AG20443 (cell line): ENCODE data around the gene ERGIC1.
A peak's percentile ranks its signal among the peaks of the same experiment; 100 is the strongest.
"Not testable (repeated sequence)": the region's sequence is repeated elsewhere in the genome, so short reads cannot be mapped to it uniquely, and the experiment has no call there.

Source experiments
- DNase-seq: peaks from one replicate; pipeline ENCODE4 v3.0.0; 2012; ENCODE audit warnings: low spot score, mixed read lengths

ERGIC1 gene

DNA sequence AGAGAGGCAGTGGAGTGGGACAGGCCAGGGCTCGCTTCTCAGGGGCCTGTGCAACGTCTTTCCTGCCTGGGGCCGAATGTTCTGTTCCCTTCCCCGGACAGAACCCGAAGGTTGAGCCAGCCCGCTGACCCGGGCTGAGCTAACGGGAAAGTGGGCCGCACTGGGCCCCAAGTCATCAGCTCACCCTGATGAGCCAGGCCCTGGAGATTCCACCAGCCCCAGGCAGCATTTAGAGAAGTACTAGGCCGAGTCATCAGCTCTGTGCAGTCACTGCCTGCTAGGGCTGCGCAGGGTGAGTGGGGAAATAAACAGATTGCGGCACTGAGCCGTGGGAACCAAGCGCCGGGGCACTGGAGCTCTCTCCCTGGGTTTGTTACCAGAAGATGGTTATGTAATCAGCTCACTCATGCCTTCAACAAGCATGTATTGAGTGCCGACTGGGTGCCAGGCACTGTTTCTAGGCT is 33.9 kb upstream of the ERGIC1 start:
- DNase-seq, result peak; percentile 80

DNA sequence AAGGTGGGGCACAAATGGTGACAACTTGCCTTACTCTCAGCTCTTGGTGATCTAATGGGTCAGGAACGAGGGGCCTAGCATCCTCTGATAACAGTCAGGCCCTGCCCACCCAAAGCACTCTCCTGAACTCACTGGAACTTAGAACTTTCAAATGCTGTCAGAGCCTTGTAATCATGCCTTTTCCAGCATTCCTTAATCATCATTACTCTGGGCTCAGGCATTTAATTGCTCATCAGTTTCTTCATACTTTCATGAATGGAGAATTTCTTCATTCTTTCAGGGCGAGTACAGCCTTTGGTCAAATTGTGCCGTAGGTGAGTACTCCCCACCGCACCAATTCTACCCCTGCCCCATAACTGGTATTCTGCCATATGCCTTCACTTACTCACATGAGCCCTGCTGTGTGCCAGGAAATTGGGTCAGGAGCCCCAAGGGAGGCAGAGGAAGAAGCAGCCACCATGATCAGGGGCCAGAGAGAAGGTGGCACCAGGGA is 32.8 kb upstream of the ERGIC1 start:
- peak; percentile 84 for DNase-seq

DNA sequence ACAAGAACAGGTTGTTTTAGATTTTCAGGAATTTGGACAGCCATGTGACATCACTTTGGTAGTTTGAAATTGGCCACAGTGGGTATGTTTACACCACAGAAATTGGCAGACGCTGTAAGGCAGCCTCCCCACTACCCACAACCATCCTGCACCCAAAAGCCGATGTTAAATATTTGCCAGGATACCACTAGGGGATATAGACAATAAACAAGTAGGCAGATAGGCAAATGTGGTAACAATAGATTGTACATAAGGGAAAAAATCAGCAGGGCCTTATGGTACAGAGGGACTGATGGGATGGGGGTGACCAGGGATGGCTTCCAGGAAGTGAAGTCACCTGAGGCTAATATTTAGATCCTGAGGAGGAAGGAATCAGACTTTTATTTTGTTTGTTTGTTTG is 31.9 kb upstream of the ERGIC1 start:
- no peak for DNase-seq

DNA sequence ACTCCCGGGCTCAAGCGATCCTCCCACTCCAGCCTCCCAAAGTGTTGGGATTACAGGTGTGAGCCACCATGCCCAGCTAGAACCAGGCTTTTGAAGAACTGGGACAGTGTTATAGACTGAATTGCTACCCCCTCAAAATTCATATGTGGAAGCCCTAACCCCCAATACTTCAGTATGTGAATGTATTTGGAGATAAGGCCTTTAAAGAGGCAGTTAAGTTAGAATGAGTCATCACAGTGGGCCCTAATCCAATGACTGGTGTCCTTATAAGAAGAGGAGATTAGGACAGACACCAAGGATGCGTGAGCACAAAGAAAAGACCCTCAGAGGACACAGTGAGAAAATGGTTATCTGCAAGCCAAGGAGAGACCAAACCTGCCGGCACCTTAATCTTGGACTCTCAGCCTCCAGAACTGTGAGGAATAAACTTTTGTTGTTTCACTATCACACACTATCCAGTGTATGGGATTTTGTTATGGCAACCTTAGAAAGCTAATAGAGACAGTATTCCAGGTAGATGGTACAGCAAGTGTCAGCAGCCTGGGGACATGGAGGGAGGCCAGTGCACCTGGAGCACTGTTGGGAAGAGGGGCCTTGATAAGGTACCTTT is 31.4 kb upstream of the ERGIC1 start:
- DNase-seq, result no peak

DNA sequence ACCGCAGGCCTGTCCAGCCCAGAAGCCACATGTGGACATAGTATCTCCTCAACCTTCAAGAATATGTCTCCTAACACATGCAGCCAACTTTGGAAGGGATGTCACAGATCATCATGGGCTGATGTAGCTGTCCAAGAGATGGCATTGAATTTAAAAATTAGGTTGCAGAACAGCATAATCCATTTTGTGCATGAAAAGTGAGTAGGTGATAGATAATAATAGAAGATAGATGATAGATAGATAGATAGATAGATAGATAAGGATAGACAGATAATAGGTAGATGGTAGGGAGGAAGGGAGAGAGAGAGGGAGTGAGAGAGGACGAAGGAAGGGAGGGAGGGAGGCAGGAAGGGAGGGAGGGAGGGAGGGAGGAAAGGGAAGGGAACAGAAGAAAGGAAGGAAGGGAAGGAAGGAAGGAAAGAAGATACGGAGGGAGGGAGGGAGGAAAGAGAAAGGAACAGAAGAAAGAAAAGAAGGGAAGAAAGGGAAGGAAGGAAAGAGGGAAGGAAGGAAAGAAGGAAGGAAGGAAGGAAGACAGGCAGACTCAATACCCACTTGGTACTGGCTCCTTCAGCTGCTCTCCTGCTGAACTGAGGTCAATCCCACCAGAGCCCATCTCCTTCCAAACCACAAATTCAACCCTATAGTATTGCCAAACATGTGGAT is 28.9 kb upstream of the ERGIC1 start:
- DNase-seq, result no peak

DNA sequence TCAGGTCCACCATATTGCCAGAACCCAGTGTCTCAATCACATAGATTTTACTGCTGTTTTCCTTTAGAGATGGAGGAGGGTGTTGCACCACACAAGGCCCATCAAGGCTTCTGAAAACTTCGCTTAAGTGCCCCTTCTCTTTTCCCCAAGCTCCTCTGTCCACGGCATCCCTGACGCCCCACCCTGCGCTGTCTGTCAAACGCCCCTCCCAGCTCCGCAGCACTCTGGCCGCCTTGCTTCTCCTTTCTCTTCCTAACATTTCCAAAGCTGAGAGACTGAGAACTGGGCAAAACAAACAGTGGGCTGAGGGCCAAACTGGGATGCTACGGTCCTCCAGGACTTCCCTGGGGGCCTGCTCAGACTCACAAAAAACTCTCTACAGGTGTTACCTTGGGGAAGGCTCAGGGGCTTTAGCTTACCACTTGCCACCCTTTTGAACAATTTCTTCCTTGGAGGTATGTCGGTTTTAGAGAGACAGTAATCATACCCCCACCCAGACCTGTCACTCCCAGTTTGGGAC is 28.3 kb upstream of the ERGIC1 start:
- no peak for DNase-seq

DNA sequence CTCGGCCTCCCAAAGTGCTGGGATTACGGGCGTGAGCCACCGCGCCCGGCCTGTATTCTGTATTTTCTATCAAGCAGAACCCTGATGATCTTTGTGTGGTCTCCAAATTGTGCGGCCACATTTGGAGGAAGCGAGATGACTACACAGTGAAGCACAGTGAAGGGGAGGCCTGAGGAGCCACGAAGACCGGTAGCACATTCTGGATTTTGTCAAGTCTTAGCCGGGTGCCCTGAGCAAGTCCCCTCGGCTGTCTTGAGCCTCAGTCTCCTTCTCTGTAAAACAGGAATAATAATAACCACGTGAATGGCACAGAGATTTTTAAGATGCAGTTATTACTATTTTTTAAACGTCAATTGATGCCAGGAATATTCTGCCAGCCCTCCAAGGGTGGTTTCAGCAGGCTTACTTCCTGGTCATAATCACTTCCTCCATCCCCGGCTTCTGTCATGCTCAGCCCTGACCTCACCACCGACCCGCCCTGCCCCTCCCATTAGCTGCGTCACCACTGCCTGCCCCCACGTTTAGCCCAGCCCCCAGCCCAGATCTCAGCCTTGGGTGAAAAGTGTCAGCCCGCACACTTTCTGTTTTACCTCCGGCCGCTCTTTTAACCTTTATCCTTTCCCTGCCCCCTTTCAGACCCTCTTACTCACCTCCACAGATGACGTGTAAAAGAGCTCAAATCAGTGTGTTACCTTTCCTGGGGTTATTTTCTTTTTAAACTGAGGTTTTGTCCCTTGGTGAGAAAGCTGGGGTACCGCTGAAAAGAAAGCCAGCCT is 27.0 kb upstream of the ERGIC1 start:
- peak; percentile 96 for DNase-seq

DNA sequence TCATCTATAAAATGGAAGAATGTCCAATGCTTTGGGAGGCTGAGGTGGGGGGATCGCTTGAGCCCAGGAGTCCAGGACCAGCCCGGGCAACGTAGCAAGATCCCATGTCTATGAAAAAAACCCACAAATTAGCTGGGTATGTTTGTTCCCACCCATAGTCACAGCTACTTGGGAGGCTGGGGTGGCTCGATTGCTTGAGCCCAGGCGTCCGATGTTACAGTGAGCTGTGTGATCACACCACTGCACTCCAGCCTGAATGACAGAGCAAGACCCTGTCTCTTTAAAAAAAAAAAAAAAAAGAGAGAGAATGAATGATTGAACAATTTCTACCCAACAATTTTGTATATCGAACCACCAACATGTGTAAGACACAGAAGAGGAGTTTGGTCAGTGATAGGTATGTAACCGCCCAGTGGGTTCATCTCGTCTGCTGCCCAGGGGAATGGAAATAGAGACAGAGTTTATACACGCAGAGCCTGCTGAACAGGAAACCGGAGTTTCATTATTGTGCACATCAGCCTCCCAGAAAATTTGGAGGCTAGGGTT is 26.2 kb upstream of the ERGIC1 start:
- DNase-seq, result no peak

DNA sequence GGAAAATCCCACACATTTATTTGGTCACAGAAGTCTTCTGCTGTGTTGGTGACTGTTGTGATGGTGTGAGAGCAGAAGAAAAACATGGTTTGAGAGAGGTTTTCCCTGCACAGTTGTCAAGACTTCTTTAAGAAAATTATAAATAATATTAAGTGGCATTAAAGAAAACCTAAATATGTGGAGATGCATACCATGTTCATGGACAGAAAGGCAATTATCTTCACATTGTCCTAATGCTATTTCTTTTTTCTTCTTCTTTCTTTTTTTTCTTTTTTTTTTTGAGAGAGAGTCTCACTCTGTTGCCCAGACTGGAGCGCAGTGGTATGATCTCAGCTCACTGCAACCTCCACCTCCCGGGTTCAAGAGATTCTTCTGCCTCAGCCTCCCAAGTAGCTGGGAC is 24.3 kb upstream of the ERGIC1 start:
- no peak for DNase-seq

DNA sequence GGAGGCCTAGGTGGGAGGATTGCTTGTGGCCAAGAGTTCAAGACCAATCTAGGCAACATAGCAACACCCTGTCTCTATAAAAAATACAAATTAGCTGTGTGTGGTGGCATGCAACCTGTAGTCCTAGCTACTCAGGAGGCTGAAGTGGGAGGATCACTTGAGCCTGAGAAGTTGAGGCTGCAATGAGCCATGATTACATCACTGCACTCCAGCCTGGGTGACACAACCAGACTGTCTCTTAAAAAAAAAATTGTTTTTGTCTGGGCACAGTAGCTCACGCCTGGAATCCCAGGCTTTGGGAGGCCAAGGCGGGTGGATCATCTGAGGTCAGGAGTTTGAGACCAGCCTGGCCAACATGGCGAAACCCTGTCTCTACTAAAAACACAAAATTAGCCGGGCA is 23.1 kb upstream of the ERGIC1 start:
- not testable (repeated sequence) for DNase-seq

DNA sequence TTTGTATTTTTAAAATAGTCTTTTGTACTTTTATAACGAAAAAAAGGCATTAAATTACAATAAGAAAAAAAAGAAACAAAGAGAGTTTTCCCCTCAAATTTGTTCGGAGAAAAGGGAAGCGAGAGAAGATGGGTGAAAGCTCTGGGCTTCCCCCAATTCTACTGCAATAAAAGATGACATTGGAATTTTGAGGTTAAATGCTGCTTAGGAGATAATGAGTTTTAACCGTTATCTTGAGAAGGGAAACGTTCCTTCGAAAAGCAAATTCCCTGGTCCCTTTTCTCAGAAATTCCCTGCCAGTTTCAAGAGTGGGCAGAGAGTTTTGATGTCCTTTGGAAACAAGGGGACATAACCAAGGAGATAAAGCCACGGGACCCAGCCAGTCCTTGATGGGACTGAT is 18.4 kb upstream of the ERGIC1 start:
- no peak for DNase-seq

DNA sequence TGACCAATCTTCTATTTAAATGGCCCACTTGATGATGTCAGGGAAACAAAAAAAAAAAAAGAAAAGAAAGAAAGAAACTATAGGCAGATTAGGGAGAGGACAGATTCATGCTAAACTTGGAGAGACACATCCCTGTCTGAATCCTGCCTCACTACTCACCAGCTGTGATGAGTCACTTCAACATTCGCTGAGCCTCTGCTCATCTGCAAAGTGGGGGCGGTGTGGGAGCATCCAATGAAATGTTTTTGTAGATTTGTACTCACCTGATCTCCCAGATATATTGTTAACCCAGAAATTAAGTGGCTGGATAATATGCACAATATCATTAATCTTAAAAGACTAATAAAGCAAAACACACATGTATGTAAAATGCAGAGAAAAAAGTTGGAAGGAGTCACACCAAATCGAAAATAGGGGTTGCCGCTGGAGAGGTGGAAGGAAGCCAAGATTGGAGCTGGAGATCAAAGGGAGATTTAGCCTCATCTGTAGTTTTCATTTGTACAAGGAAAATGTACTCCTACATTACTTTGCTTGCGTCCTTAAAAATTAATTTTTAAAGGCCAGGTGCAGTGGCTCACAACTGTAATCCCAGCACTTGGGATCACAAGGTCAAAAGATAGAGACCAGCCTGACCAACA is 17.0 kb upstream of the ERGIC1 start:
- peak; percentile 84 for DNase-seq

DNA sequence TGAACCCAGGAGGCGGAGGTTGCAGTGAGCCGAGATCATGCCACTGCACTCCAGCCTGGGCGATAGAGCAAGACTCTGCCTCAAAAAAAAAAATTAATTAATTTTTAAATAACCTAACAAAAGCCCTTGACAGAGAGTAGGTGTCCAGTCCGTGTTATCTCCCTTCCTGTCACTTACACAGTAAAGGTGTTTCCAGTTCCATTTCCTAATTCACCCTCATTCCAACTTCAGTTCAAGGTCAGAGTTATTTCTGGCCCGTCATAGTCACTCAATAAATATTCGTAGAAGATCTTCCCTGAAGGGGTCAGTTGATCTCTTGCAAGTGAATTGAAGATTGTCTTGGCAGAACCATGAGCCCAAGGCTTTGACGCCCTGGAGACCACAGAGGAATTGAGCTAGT is 16.4 kb upstream of the ERGIC1 start:
- no peak for DNase-seq

DNA sequence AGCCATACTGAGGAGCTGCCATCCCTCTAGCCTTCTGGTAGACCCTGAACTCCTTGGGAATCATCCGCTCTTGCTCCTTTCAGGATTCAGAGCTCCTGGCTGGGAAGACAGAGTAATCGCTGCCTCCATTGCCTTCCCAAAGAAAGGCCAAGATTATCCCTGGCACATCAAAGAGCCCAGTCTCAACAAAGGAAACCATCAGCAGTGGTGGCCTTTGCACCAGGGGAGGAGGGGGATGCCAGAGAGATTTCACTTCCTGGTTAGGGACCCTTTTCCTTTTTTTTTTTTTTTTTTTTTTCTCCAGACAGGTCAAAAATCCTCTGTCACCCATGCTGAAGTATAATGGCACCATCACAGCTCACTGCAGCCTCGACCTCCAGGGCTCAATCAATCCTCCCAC is 16.0 kb upstream of the ERGIC1 start:
- DNase-seq, result no peak

DNA sequence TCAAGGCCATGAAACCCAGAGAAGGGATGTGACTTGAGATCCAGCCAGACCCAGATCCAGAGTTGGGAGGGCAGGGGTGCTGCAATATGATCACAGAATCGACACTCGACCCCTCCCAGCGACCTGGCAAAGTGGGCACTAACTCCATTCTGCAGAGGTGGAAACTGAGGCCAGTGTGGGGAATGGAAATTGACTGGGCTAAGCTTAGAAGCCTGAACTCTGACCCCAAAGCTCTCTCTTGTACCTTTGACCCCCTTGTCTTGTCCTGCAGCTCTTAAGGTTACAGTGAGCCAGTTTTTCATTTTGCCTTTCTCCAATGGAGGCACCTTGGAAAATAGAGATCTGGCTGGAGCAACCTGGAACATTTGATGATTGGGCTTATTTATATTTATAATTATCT is 14.5 kb upstream of the ERGIC1 start:
- no peak for DNase-seq

DNA sequence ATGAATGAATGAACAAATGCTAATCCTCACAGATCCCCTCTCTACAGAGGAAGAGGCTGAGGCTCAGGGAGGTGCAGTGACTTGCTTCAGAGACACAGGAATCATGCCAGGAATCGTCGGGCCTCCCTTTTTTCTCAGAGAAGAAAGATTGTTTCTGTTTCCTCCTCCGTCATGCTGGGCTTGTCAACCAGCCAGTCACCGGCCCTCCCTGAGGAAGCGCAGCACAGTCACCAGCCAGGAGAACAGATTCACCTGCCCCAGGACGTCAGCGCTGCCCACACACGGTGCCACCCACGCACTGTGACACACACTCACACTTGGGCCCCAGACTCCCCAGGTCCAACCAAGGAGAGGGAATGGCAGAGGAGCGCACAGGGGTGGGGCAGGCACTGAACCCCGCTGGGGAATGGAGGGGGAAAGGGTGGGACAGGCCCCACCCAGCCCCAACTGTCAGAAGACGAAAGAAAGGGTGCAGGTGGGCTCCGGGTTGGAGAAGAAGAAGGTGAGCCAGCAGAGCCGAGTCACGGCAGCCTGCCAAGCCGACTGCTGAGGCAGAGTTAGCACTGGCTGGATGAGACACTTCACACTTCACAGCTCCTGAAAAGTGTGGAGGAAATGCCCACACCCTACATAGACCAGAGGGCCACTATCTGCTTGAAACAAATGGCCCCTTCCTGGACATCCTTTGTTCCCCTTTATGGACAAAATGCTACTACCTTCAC is 13.8 kb upstream of the ERGIC1 start:
- peak; percentile 46 for DNase-seq

DNA sequence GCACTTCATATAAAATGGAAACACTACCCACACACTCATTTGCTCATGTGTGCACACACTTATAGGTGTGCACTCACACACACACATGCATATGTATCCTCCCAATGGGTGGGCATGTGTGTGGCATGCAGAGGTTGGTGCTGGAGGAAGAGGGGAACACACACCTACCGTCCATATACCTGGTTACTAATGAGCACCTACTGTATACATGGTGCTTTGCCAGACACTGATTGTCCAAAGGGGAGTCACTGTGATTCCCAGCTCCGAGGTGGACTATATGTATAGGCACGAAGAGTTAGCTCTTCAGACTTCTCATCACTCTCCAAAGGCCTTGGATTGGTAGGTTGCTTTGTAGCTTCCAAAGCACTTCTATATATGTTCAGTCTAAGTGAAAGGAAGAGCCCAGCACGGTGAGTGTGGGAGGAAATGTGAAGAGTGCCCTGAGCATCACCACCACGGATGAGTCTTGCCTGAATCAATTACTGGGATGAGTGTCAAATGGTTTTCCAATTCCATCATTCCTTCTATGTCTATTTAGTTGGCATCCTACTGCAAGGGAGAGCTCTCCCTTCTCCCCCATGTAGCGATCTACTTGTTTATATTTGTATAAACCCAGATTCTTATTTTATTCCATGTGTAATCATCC is 12.6 kb upstream of the ERGIC1 start:
- DNase-seq, result no peak

DNA sequence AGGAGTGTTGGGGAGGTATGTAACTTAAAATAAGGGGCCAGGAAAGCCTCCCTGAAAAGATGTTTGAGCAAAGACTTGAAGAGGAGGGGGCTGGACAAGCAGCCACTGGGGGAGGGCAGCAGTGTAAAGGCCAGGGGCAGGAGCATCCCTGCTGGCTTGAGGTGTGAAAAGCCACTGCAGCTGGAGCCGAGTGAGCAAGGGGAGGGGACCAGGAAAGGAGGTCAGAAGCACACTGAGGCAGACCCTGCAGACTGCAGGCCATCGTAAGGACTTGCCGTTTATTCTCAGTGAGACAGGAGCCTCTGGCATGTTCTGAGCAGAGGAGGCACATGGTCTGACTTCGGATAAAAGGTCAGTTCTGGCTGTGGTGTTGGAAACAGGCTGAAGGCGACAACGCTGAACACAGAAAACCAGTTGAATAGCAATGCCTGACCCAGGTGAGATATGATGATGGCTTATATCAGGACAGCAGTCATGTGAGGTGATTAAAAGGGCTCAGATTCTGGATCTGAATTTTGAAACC is 10.2 kb upstream of the ERGIC1 start:
- no peak for DNase-seq

DNA sequence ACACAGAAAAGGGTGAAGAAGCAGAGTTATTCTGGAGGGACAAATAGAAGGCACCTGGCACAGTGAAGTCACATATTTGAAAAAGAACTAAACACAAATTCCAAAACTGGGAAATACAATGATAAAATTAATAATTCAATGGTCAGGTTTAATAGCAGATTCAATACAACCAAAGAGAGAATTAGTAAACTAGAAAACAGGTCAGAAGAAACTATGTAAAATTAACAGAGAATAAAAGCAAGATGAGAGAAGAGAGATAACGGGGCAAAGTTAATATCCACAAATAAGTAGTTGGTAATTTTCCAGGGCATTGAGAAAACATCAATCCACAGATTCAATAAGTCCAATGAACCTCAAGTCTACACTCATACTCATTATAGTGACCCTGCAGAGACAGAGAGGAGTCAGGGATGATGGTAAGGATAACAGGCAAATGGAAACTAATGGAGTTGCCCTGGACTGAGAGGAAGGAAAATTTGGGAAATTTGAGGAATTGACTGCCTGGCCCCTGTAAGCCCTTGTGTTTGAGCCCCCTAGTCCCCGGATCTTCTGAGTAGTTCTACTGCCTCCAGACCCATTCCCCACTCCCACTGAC is 8.3 kb upstream of the ERGIC1 start:
- no peak for DNase-seq

DNA sequence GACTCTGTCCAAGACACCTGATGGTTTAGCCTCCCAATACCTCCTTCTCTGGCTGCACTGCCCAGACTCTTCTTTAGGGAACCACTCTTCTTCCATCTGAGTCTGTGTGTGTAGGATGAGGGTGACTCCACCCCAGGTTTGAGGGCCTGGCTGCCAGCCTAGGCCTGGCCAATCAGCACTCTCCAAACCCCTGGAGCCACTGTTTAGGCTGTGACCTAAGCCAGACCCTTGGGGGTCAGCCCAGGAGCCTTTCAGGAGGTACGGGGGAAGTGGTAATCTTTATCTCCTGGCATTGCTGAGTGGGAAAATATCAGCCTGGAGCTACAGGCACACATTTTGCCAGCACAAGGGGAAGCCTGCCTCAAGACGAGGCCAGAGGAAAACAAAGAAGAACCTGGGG is 6.2 kb upstream of the ERGIC1 start:
- DNase-seq, result no peak
